HEK293 (cell line): ENCODE measurements around the gene PDXK.
A peak's percentile ranks its signal among the peaks of the same experiment; 100 is the strongest.

ENCODE experiments used
- CTCF ChIA-PET: fragments of 350-600 bp; formaldehyde crosslinking; extraction: SDS; loops from one replicate; lab custom pipeline; 2021; ENCODE audit warnings: antibody characterized with exemption; lab: Yijun Ruan, JAX
- POLR2A ChIA-PET: fragments of 300-600 bp; formaldehyde crosslinking; extraction: SDS; loops from one replicate; lab custom pipeline; 2020; ENCODE audit warnings: antibody characterized with exemption, inconsistent platforms; lab: Yijun Ruan, JAX
- H3K27ac ChIP-seq: fragments of 200-500 bp; sonication (Bioruptor generic); 2 replicates; pipeline ENCODE4 v1.5.1; 2014; ENCODE audit warnings: low read depth, low read length, control low read depth, inconsistent platforms; ENCODE audit errors: extremely low read depth
- H3K36me3 ChIP-seq, 2 experiments: fragments of 200-500 bp in 1 of 2; sonication (Bioruptor generic) in 1 of 2; 1 replicate in 1 of 2; 2 replicates in 1 of 2; pipeline ENCODE4 v1.5.1; 2014 to 2017; ENCODE audit warnings: inconsistent platforms in 2 of 2, low read length in 2 of 2; ENCODE audit not compliant: control insufficient read depth in 2 of 2, insufficient read depth in 1 of 2
- H3K4me1 ChIP-seq: fragments of 200-500 bp; sonication (Bioruptor generic); 2 replicates; pipeline ENCODE4 v1.5.1; 2014; ENCODE audit warnings: mild to moderate bottlenecking, low read length, inconsistent platforms; ENCODE audit not compliant: control insufficient read depth, insufficient read depth
- H3K4me3 ChIP-seq: 2 replicates; pipeline ENCODE4 v1.5.1; 2011; ENCODE audit warnings: low read depth, mild to moderate bottlenecking, control low read depth, low read length, moderate library complexity
- H3K9me3 ChIP-seq: fragments of 200-500 bp; sonication (Bioruptor generic); 2 replicates; pipeline ENCODE4 v1.5.1; 2014; ENCODE audit warnings: low read depth, low read length, inconsistent platforms; ENCODE audit not compliant: control insufficient read depth, insufficient read depth
- FEZF1 ChIP-seq: fragments of 450-650 bp; formaldehyde crosslinking; IDR thresholded peaks from 2 replicates; pipeline ENCODE4 v1.5.1; 2016; ENCODE audit warnings: missing biosample characterization, missing genetic modification characterization
- GLIS1 ChIP-seq: fragments of 450-650 bp; formaldehyde crosslinking; IDR thresholded peaks from 2 replicates; pipeline ENCODE4 v1.5.1; 2016; ENCODE audit warnings: missing biosample characterization, missing genetic modification characterization
- PRDM1 ChIP-seq: fragments of 450-650 bp; formaldehyde crosslinking; IDR thresholded peaks from 2 replicates; pipeline ENCODE4; 2016; ENCODE audit warnings: missing biosample characterization, missing genetic modification characterization
- SP3 ChIP-seq: fragments of 450-650 bp; formaldehyde crosslinking; IDR thresholded peaks from 2 replicates; pipeline ENCODE4 v1.5.1; 2016; ENCODE audit warnings: missing biosample characterization, missing genetic modification characterization
- TRIM28 ChIP-seq: IDR thresholded peaks from 2 replicates; pipeline ENCODE4 v1.6.1; 2011; ENCODE audit warnings: low read length, control low read depth, borderline replicate concordance
- ZBTB1 ChIP-seq: fragments of 450-650 bp; formaldehyde crosslinking; IDR thresholded peaks from 2 replicates; pipeline ENCODE4 v1.5.1; 2016; ENCODE audit warnings: missing biosample characterization, missing genetic modification characterization
- ZBTB8A ChIP-seq: fragments of 450-650 bp; formaldehyde crosslinking; IDR thresholded peaks from 2 replicates; pipeline ENCODE4 v1.5.1; 2016; ENCODE audit warnings: missing biosample characterization, missing genetic modification characterization
- ZFP37 ChIP-seq: fragments of 450-650 bp; formaldehyde crosslinking; IDR thresholded peaks from 2 replicates; pipeline ENCODE4 v1.5.1; 2016; ENCODE audit warnings: missing biosample characterization, missing genetic modification characterization
- ZFP69B ChIP-seq: fragments of 450-650 bp; formaldehyde crosslinking; IDR thresholded peaks from 2 replicates; pipeline ENCODE4 v1.5.1; 2016; ENCODE audit warnings: missing biosample characterization, missing genetic modification characterization
- ZIC2 ChIP-seq: fragments of 450-650 bp; formaldehyde crosslinking; IDR thresholded peaks from 2 replicates; pipeline ENCODE4 v1.5.1; 2016; ENCODE audit warnings: missing biosample characterization, missing genetic modification characterization
- ZNF10 ChIP-seq: fragments of 450-650 bp; formaldehyde crosslinking; IDR thresholded peaks from 2 replicates; pipeline ENCODE4 v1.5.1; 2017; ENCODE audit warnings: missing biosample characterization, missing genetic modification characterization
- ZNF473 ChIP-seq: fragments of 450-650 bp; formaldehyde crosslinking; IDR thresholded peaks from 2 replicates; pipeline ENCODE4 v1.5.1; 2017; ENCODE audit warnings: missing biosample characterization, missing genetic modification characterization
- ZNF530 ChIP-seq: fragments of 450-650 bp; formaldehyde crosslinking; IDR thresholded peaks from 2 replicates; pipeline ENCODE4 v1.5.1; 2016; ENCODE audit warnings: low read depth, missing biosample characterization, missing genetic modification characterization
- ZNF555 ChIP-seq: fragments of 450-650 bp; formaldehyde crosslinking; conservative IDR thresholded peaks from 2 replicates; pipeline ENCODE4 v1.5.1; 2017; ENCODE audit warnings: missing biosample characterization, mild to moderate bottlenecking, missing genetic modification characterization, inconsistent platforms
- ZNF623 ChIP-seq: fragments of 450-650 bp; formaldehyde crosslinking; IDR thresholded peaks from 2 replicates; pipeline ENCODE4 v1.5.1; 2016; ENCODE audit warnings: missing biosample characterization, missing genetic modification characterization
- ZNF777 ChIP-seq: fragments of 450-650 bp; formaldehyde crosslinking; IDR thresholded peaks from 2 replicates; pipeline ENCODE4 v1.5.1; 2017; ENCODE audit warnings: missing biosample characterization, missing genetic modification characterization, borderline replicate concordance
- TF ChIP-seq, protein P1 (sequence below): fragments of 450-650 bp; formaldehyde crosslinking; optimal IDR thresholded peaks from 2 replicates; pipeline ENCODE3; 2016; ENCODE audit warnings: missing biosample characterization, mild to moderate bottlenecking, missing genetic modification characterization
- TF ChIP-seq, protein P2 (sequence below): fragments of 450-650 bp; formaldehyde crosslinking; IDR thresholded peaks from 2 replicates; pipeline ENCODE4 v1.5.1; 2016; ENCODE audit warnings: missing biosample characterization, missing genetic modification characterization, borderline replicate concordance
- TF ChIP-seq, protein P3 (sequence below): fragments of 450-650 bp; formaldehyde crosslinking; IDR thresholded peaks from 2 replicates; pipeline ENCODE4 v1.5.1; 2016; ENCODE audit warnings: missing biosample characterization, missing genetic modification characterization
- TF ChIP-seq, protein P4 (sequence below): fragments of 450-650 bp; formaldehyde crosslinking; IDR thresholded peaks from 2 replicates; pipeline ENCODE4 v1.5.1; 2017; ENCODE audit warnings: missing biosample characterization, missing genetic modification characterization
- TF ChIP-seq, protein P5 (sequence below): sonication (generic); formaldehyde crosslinking; IDR thresholded peaks from 2 replicates; pipeline ENCODE4 v1.8.1; 2022; ENCODE audit warnings: mild to moderate bottlenecking, moderate library complexity, missing genetic modification reagents
- TF ChIP-seq, protein P6 (sequence below): fragments of 450-650 bp; formaldehyde crosslinking; IDR thresholded peaks from 2 replicates; pipeline ENCODE4 v1.5.0; 2017; ENCODE audit warnings: missing biosample characterization, missing genetic modification characterization, borderline replicate concordance

PDXK gene

DNA sequence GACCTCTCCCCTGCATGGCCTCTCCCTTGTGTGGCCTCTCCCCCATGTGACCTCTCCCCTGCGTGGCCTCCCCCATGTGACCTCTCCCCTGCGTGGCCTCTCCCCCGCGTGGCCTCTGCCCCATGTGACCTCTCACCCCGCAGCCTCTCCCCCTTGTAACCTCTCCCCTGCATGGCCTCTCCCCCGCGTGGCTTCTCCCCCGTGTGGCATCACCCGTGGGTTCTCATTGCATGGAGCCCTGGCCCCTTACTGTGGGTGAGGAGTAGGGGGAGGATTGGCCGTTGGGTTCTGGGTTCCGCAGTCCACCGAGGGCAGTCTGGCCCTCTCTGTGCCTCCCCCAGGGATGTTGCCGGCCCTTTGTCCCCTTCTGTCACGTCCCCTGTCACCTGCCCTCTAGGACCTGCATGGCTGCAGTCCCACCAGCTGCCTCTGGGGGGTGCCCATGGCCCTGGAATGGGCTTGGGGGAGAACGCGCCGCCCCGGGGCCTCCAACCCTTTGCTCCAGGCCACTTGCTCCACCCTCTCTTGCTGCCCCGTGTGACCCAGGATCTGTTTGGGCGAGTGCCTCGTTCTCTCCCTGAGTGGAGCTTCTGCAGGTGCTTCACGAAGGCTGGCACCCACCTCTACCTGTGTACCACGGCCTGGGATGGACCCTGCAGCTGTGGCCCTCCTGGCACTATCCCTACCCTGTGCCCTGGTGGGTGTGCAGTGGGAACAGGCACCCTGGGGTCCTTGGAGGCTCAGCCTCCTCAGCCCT is 91.8 kb downstream of the PDXK start:
- H3K9me3 ChIP-seq, result no peaks in the 10 kb centered on the region
- H3K36me3 ChIP-seq, result peaks cover 0 to 5% of the 10 kb centered on the region in 2 experiments; a peak in 1 of 3 replicates
- H3K27ac ChIP-seq, result no peak overlapping the region
- no peaks in the 10 kb centered on the region for H3K4me1 ChIP-seq
- ChIA-PET CTCF (interaction anchor here (0.5 to 2.8 kb wide), 32 partner anchors 8 to 663 kb away, joined by 3 to 39 read pairs (median 4); partner anchors contain the start of gene RRP1), POLR2A (interaction anchor here (0.7 to 1.4 kb wide), 3 partner anchors 10 to 165 kb away, joined by 3 read pairs; no protein-coding TSS in a partner anchor)
- no peak overlapping the region for H3K4me3 ChIP-seq
- TF ChIP-seq, protein P1, sequence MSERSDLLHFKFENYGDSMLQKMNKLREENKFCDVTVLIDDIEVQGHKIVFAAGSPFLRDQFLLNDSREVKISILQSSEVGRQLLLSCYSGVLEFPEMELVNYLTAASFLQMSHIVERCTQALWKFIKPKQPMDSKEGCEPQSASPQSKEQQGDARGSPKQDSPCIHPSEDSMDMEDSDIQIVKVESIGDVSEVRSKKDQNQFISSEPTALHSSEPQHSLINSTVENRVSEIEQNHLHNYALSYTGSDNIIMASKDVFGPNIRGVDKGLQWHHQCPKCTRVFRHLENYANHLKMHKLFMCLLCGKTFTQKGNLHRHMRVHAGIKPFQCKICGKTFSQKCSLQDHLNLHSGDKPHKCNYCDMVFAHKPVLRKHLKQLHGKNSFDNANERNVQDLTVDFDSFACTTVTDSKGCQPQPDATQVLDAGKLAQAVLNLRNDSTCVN (tag by site-specific recombination), result peak; percentile 44
- TF ChIP-seq, protein P2, sequence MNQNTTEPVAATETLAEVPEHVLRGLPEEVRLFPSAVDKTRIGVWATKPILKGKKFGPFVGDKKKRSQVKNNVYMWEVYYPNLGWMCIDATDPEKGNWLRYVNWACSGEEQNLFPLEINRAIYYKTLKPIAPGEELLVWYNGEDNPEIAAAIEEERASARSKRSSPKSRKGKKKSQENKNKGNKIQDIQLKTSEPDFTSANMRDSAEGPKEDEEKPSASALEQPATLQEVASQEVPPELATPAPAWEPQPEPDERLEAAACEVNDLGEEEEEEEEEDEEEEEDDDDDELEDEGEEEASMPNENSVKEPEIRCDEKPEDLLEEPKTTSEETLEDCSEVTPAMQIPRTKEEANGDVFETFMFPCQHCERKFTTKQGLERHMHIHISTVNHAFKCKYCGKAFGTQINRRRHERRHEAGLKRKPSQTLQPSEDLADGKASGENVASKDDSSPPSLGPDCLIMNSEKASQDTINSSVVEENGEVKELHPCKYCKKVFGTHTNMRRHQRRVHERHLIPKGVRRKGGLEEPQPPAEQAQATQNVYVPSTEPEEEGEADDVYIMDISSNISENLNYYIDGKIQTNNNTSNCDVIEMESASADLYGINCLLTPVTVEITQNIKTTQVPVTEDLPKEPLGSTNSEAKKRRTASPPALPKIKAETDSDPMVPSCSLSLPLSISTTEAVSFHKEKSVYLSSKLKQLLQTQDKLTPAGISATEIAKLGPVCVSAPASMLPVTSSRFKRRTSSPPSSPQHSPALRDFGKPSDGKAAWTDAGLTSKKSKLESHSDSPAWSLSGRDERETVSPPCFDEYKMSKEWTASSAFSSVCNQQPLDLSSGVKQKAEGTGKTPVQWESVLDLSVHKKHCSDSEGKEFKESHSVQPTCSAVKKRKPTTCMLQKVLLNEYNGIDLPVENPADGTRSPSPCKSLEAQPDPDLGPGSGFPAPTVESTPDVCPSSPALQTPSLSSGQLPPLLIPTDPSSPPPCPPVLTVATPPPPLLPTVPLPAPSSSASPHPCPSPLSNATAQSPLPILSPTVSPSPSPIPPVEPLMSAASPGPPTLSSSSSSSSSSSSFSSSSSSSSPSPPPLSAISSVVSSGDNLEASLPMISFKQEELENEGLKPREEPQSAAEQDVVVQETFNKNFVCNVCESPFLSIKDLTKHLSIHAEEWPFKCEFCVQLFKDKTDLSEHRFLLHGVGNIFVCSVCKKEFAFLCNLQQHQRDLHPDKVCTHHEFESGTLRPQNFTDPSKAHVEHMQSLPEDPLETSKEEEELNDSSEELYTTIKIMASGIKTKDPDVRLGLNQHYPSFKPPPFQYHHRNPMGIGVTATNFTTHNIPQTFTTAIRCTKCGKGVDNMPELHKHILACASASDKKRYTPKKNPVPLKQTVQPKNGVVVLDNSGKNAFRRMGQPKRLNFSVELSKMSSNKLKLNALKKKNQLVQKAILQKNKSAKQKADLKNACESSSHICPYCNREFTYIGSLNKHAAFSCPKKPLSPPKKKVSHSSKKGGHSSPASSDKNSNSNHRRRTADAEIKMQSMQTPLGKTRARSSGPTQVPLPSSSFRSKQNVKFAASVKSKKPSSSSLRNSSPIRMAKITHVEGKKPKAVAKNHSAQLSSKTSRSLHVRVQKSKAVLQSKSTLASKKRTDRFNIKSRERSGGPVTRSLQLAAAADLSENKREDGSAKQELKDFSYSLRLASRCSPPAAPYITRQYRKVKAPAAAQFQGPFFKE (tag by site-specific recombination), result 0 out of 2 replicates have a peak, but pooled peaks have one; percentile 28
- TF ChIP-seq PRDM1 (tag by site-specific recombination) (no peak), FEZF1 (tag by site-specific recombination) (no peak), ZBTB8A (tag by site-specific recombination) (no peak; the same call in 1 of the 2 replicates), ZNF530 (tag by site-specific recombination) (no peak), TRIM28 (no peak), GLIS1 (peak; percentile 92), ZNF555 (tag by site-specific recombination) (no peak), ZFP69B (tag by site-specific recombination) (no peak), ZNF473 (tag by site-specific recombination) (no peak), ZNF777 (no peak), ZIC2 (tag by site-specific recombination) (0 out of 2 replicates have a peak, but pooled peaks have one; percentile 20), ZBTB1 (no peak), ZNF623 (tag by site-specific recombination) (peak; percentile 26; the same call in 1 of the 2 replicates), ZFP37 (tag by site-specific recombination) (no peak), ZNF10 (tag by site-specific recombination) (no peak), SP3 (tag by site-specific recombination) (peak; percentile 49; the same call in 1 of the 2 replicates)
- TF ChIP-seq, protein P3, sequence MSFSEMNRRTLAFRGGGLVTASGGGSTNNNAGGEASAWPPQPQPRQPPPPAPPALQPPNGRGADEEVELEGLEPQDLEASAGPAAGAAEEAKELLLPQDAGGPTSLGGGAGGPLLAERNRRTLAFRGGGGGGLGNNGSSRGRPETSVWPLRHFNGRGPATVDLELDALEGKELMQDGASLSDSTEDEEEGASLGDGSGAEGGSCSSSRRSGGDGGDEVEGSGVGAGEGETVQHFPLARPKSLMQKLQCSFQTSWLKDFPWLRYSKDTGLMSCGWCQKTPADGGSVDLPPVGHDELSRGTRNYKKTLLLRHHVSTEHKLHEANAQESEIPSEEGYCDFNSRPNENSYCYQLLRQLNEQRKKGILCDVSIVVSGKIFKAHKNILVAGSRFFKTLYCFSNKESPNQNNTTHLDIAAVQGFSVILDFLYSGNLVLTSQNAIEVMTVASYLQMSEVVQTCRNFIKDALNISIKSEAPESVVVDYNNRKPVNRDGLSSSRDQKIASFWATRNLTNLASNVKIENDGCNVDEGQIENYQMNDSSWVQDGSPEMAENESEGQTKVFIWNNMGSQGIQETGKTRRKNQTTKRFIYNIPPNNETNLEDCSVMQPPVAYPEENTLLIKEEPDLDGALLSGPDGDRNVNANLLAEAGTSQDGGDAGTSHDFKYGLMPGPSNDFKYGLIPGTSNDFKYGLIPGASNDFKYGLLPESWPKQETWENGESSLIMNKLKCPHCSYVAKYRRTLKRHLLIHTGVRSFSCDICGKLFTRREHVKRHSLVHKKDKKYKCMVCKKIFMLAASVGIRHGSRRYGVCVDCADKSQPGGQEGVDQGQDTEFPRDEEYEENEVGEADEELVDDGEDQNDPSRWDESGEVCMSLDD, result peak; percentile 60; the same call in 1 of the 2 replicates
- TF ChIP-seq, protein P4, sequence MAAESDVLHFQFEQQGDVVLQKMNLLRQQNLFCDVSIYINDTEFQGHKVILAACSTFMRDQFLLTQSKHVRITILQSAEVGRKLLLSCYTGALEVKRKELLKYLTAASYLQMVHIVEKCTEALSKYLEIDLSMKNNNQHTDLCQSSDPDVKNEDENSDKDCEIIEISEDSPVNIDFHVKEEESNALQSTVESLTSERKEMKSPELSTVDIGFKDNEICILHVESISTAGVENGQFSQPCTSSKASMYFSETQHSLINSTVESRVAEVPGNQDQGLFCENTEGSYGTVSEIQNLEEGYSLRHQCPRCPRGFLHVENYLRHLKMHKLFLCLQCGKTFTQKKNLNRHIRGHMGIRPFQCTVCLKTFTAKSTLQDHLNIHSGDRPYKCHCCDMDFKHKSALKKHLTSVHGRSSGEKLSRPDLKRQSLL (tag by site-specific recombination), result 0 out of 2 replicates have a peak, but pooled peaks have one; percentile 7
- TF ChIP-seq, protein P5, sequence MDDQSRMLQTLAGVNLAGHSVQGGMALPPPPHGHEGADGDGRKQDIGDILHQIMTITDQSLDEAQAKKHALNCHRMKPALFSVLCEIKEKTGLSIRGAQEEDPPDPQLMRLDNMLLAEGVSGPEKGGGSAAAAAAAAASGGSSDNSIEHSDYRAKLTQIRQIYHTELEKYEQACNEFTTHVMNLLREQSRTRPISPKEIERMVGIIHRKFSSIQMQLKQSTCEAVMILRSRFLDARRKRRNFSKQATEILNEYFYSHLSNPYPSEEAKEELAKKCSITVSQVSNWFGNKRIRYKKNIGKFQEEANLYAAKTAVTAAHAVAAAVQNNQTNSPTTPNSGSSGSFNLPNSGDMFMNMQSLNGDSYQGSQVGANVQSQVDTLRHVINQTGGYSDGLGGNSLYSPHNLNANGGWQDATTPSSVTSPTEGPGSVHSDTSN (CRISPR knock-in tag), result no peak
- TF ChIP-seq, protein P6, sequence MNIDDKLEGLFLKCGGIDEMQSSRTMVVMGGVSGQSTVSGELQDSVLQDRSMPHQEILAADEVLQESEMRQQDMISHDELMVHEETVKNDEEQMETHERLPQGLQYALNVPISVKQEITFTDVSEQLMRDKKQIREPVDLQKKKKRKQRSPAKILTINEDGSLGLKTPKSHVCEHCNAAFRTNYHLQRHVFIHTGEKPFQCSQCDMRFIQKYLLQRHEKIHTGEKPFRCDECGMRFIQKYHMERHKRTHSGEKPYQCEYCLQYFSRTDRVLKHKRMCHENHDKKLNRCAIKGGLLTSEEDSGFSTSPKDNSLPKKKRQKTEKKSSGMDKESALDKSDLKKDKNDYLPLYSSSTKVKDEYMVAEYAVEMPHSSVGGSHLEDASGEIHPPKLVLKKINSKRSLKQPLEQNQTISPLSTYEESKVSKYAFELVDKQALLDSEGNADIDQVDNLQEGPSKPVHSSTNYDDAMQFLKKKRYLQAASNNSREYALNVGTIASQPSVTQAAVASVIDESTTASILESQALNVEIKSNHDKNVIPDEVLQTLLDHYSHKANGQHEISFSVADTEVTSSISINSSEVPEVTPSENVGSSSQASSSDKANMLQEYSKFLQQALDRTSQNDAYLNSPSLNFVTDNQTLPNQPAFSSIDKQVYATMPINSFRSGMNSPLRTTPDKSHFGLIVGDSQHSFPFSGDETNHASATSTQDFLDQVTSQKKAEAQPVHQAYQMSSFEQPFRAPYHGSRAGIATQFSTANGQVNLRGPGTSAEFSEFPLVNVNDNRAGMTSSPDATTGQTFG (tag by site-specific recombination), result no peak
